SU-DHL-6 (cell line): ENCODE results near the gene PSKH1.

ENCODE experiments used
- EZH2phosphoT487 ChIP-seq: fragments of 200-600 bp; sonication (generic), shearing (Covaris generic); conservative IDR thresholded peaks from 2 replicates; pipeline ENCODE4 v1.6.1; 2018; ENCODE audit warnings: mild to moderate bottlenecking, antibody characterized with exemption, low read length, moderate library complexity, mixed read lengths
- TF ChIP-seq, protein P1 (sequence below): fragments of 200-600 bp; sonication (generic); IDR thresholded peaks from one replicate; pipeline ENCODE4 v1.5.1; 2017; ENCODE audit warnings: antibody characterized with exemption, mild to moderate bottlenecking, low read length, moderate library complexity; ENCODE audit not compliant: insufficient read depth, poor library complexity, severe bottlenecking

DNA sequence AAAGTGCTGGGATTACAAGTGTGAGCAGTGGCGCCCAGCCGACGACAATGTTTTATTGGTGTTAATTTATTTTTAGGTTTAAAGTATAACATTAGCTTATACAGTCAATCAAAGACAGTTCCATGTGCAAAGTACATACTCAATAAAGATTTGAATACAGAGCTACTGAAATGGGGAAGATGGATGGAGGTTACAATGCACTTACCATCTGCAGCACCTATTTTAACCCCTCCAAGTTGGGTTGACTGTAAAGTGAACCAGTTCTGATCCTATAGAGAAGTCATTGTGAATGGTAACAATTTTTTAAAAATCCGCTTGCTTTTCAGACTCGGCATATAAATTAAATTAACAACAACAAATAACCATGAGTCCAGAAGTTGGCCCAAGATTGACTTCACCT lies 679 bp upstream of the PSKH1 start:
- TF ChIP-seq EZH2phosphoT487 = no peak
- TF ChIP-seq, protein P1, sequence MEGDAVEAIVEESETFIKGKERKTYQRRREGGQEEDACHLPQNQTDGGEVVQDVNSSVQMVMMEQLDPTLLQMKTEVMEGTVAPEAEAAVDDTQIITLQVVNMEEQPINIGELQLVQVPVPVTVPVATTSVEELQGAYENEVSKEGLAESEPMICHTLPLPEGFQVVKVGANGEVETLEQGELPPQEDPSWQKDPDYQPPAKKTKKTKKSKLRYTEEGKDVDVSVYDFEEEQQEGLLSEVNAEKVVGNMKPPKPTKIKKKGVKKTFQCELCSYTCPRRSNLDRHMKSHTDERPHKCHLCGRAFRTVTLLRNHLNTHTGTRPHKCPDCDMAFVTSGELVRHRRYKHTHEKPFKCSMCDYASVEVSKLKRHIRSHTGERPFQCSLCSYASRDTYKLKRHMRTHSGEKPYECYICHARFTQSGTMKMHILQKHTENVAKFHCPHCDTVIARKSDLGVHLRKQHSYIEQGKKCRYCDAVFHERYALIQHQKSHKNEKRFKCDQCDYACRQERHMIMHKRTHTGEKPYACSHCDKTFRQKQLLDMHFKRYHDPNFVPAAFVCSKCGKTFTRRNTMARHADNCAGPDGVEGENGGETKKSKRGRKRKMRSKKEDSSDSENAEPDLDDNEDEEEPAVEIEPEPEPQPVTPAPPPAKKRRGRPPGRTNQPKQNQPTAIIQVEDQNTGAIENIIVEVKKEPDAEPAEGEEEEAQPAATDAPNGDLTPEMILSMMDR = no peak
